ENCODE data around the gene OSBPL10. TPM values are rescaled to one million over a fixed set of nuclear protein-coding genes. Genes with fewer than 3 reads are reported as not detected.

OSBPL10 gene
- total and polyA plus RNA-seq, 8 donors = 1.8 to 37.7 (median 5.9) TPM

GRCh38 chr3:31688984-31689383, 292.1 kb downstream of the OSBPL10 start:
- no peak for TF ChIP-seq CTCF (IDR thresholded peaks at IDR 0.05)
- TF ChIP-seq EP300 (IDR thresholded peaks at IDR 0.05) = no peak
- TF ChIP-seq POLR2A (IDR thresholded peaks at IDR 0.05) = no peak
- TF ChIP-seq POLR2AphosphoS5 (IDR thresholded peaks at IDR 0.05) = no peak
- 67 to 86% (median 82%) methylated on average over 1 of the region's 1 CpG for WGBS, 5 donors
- no peak overlapping the region for H3K27ac ChIP-seq
- H3K27me3 ChIP-seq = no peaks in the 10 kb centered on the region
- no peak for DNase-seq
- no peak overlapping the region for H3K4me3 ChIP-seq
- H3K36me3 ChIP-seq = peaks cover 0 to 14% (median 6%) of the 10 kb centered on the region in 4 donors
- H3K4me1 ChIP-seq = no peaks in the 10 kb centered on the region
- intact Hi-C loops (cut with DNase I; ENCODE audit: low total_unique reads) = no loop called here
- no peaks in the 10 kb centered on the region for H3K9me3 ChIP-seq

GRCh38 chr3:31687020-31687802, 293.9 kb downstream of the OSBPL10 start:
- no peaks in the 10 kb centered on the region for H3K27me3 ChIP-seq
- TF ChIP-seq POLR2AphosphoS5 (IDR thresholded peaks at IDR 0.05) = no peak
- no peak for TF ChIP-seq CTCF (IDR thresholded peaks at IDR 0.05)
- TF ChIP-seq EP300 (IDR thresholded peaks at IDR 0.05) = no peak
- TF ChIP-seq POLR2A (IDR thresholded peaks at IDR 0.05) = no peak
- H3K27ac ChIP-seq = no peak overlapping the region
- intact Hi-C loops (cut with DNase I; ENCODE audit: low total_unique reads) = no loop called here
- H3K4me1 ChIP-seq = no peaks in the 10 kb centered on the region
- no peak for DNase-seq
- peaks cover 0 to 29% (median 21%) of the 10 kb centered on the region in 4 donors for H3K36me3 ChIP-seq
- no peak overlapping the region for H3K4me3 ChIP-seq
- WGBS, 5 donors = 87 to 96% (median 94%) methylated on average over 6 of the region's 6 CpGs
- H3K9me3 ChIP-seq = no peaks in the 10 kb centered on the region

- Histone ChIP-seq H3K27ac (no peak overlapping the region), H3K36me3 (peaks cover 0 to 24% (median 19%) of the 10 kb centered on the region in 4 donors), H3K4me3 (no peak overlapping the region), H3K4me1 (no peaks in the 10 kb centered on the region), H3K9me3 (no peaks in the 10 kb centered on the region), H3K27me3 (no peaks in the 10 kb centered on the region)
- DNase-seq = peak in 1 of 2 donors; percentile 51
- TF ChIP-seq POLR2A (IDR thresholded peaks at IDR 0.05) = no peak
- TF ChIP-seq POLR2AphosphoS5 (IDR thresholded peaks at IDR 0.05) = no peak
- TF ChIP-seq CTCF (IDR thresholded peaks at IDR 0.05) = no peak
- no peak for TF ChIP-seq EP300 (IDR thresholded peaks at IDR 0.05)
- intact Hi-C loops (cut with DNase I; ENCODE audit: low total_unique reads) = no loop called here
- 79 to 87% (median 84%) methylated on average over 9 to 10 of the region's 10 CpGs for WGBS, 5 donors
These were observed 300.8 kb downstream of the OSBPL10 start for GRCh38 chr3:31680072-31680870.

- no peaks in the 10 kb centered on the region for H3K27me3 ChIP-seq
- no peaks in the 10 kb centered on the region for H3K4me1 ChIP-seq
- no peaks in the 10 kb centered on the region for H3K9me3 ChIP-seq
- TF ChIP-seq POLR2A (IDR thresholded peaks at IDR 0.05) (no peak), CTCF (IDR thresholded peaks at IDR 0.05) (no peak), EP300 (IDR thresholded peaks at IDR 0.05) (no peak), POLR2AphosphoS5 (IDR thresholded peaks at IDR 0.05) (no peak)
- no peak overlapping the region for H3K4me3 ChIP-seq
- no peak for DNase-seq
- H3K27ac ChIP-seq = no peak overlapping the region
- 80 to 91% (median 82%) methylated on average over 8 of the region's 8 CpGs for WGBS, 5 donors
- intact Hi-C loops (cut with DNase I; ENCODE audit: low total_unique reads) = no loop called here
- no peaks in the 10 kb centered on the region for H3K36me3 ChIP-seq
These were observed 304.5 kb downstream of the OSBPL10 start for GRCh38 chr3:31676556-31676955.

Data from stomach (tissue), 9 donors.